Fibroblast of the aortic adventitia (primary cell): ENCODE results near the gene ACER2. TPM values are rescaled to one million over a fixed set of nuclear protein-coding genes. Genes with fewer than 3 reads are reported as not detected.
"Not testable (repeated sequence)": the region's sequence is repeated elsewhere in the genome, so short reads cannot be mapped to it uniquely, and the experiment has no call there.

ENCODE experiments used
- DNase-seq: peaks from one replicate; pipeline ENCODE4 v3.0.0-alpha.2; 2010; ENCODE audit warnings: low read depth
- H3K4me3 ChIP-seq: 2 replicates; pipeline ENCODE4 v1.5.1; 2011; ENCODE audit warnings: low read depth, mild to moderate bottlenecking, control low read depth, low read length, moderate library complexity
- CTCF ChIP-seq: IDR thresholded peaks from 2 replicates; pipeline ENCODE4 v1.5.1; 2011; ENCODE audit warnings: mild to moderate bottlenecking, low read length, control low read depth, inconsistent platforms; ENCODE audit not compliant: insufficient read depth
- total RNA-seq: library from RNA; depleted of rRNA; stranded (reverse); fragments of >200 nt; gene quantifications from 2 replicates; pipeline ENCODE4 v1.2.3, GENCODE V29; 2012; ENCODE audit warnings: low replicate concordance

Gene ACER2
- total RNA-seq, 1 donor, result 2.4 TPM

- TF ChIP-seq CTCF, result no peak
- H3K4me3 ChIP-seq, result no peak overlapping the region
- no peak for DNase-seq
These were observed 22.9 kb upstream of the ACER2 start for GRCh38 chr9:19385786-19386501.

GRCh38 chr9:19386502-19387044 is 22.2 kb upstream of the ACER2 start:
- DNase-seq, result peak; percentile 72
- H3K4me3 ChIP-seq, result no peak overlapping the region
- TF ChIP-seq CTCF, result no peak

GRCh38 chr9:19387317-19387716 is 21.5 kb upstream of the ACER2 start:
- TF ChIP-seq CTCF, result no peak
- no peak overlapping the region for H3K4me3 ChIP-seq
- peak; percentile 57 for DNase-seq

- DNase-seq, H3K4me3 ChIP-seq: not testable (repeated sequence)
These were observed 19.3 kb upstream of the ACER2 start for GRCh38 chr9:19389539-19389938.

- DNase-seq, result no peak
- no peak for TF ChIP-seq CTCF
These were observed 11.0 kb upstream of the ACER2 start for GRCh38 chr9:19397845-19398244.

GRCh38 chr9:19403231-19403630 is 5.6 kb upstream of the ACER2 start:
- H3K4me3 ChIP-seq, DNase-seq: not testable (repeated sequence)

More at GRCh38 chr9:19397845-19398244, 11.0 kb upstream of the ACER2 start:
- no peak overlapping the region for H3K4me3 ChIP-seq

- no peak overlapping the region for H3K4me3 ChIP-seq
- no peak for TF ChIP-seq CTCF
- no peak for DNase-seq
These were observed 4.3 kb upstream of the ACER2 start for GRCh38 chr9:19404283-19405075.

- TF ChIP-seq CTCF, result no peak
- no peak overlapping the region for H3K4me3 ChIP-seq
- no peak for DNase-seq
These were observed 3.0 kb upstream of the ACER2 start for GRCh38 chr9:19405771-19406170.
